GM21423 (cell line): ENCODE data around the gene ARHGAP45.
A peak's percentile ranks its signal among the peaks of the same experiment; 100 is the strongest.

Experiments used
- ATAC-seq: cut with Tn5 transposase; IDR thresholded peaks from one replicate; pipeline ENCODE4 v1.9.1; 2021; ENCODE audit warnings: mild to moderate bottlenecking, moderate library complexity; ENCODE audit not compliant: unreplicated experiment

ARHGAP45 gene

GRCh38 chr19:1053176-1054101 lies 13.5 kb upstream of the ARHGAP45 start:
- no peak for ATAC-seq

DNA sequence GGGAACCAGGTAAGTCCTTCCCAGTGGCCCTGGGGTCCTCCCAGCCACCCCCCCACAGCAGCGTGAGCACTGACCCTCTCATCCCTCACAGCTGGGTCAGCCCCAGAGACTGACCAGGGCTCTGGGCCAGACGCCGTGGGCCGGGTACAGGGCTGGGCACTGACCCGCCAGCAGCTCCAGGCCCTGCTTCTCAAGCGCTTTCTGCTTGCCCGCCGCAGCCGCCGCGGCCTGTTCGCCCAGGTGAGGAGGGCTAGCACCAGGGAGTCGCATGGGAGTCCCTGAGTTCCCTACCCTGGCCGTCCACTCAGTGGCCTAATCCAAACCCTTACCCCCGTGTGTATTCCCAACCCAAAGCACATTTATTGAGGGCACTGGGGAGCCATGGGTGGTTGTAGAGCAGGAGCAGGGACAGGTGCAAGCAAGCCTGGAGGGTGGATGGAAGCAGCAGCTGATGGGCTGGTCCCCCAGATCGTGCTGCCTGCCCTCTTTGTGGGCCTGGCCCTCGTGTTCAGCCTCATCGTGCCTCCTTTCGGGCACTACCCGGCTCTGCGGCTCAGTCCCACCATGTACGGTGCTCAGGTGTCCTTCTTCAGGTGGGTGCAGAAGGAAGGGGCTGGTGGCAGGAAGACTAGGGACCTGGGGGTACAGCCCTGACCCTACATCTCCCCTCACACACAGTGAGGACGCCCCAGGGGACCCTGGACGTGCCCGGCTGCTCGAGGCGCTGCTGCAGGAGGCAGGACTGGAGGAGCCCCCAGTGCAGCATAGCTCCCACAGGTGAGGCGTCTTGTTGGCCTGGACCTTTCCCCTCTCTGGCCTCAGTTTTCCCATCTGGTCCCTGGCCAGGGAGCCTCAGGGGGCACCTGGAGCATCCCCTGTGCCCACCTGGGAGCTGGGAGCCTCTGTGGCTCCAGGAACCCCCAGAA lies 12.6 kb upstream of the ARHGAP45 start:
- ATAC-seq = no peak

- ATAC-seq = no peak
These were observed 11.9 kb upstream of the ARHGAP45 start for GRCh38 chr19:1055028-1055425.

DNA sequence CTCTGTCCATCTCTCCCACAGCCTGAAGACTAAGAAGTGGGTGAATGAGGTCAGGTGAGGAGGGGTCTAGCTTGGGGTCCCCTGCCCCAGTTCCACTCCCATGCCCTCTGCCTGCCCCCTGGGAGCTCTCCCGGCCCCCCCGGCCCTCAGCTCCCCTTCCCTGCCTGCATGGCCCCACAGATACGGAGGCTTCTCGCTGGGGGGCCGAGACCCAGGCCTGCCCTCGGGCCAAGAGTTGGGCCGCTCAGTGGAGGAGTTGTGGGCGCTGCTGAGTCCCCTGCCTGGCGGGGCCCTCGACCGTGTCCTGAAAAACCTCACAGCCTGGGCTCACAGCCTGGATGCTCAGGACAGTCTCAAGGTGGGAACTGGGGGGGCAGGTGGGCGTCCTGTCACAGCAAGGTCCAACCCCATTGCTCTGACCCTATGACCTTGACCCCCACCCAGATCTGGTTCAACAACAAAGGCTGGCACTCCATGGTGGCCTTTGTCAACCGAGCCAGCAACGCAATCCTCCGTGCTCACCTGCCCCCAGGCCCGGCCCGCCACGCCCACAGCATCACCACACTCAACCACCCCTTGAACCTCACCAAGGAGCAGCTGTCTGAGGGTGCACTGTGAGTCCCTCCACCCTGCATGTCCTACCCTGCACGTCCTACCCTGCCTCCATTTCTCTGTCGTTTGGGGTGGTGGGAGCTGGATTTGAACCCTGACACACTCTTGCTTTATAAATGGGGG lies 10.9 kb upstream of the ARHGAP45 start:
- no peak for ATAC-seq

DNA sequence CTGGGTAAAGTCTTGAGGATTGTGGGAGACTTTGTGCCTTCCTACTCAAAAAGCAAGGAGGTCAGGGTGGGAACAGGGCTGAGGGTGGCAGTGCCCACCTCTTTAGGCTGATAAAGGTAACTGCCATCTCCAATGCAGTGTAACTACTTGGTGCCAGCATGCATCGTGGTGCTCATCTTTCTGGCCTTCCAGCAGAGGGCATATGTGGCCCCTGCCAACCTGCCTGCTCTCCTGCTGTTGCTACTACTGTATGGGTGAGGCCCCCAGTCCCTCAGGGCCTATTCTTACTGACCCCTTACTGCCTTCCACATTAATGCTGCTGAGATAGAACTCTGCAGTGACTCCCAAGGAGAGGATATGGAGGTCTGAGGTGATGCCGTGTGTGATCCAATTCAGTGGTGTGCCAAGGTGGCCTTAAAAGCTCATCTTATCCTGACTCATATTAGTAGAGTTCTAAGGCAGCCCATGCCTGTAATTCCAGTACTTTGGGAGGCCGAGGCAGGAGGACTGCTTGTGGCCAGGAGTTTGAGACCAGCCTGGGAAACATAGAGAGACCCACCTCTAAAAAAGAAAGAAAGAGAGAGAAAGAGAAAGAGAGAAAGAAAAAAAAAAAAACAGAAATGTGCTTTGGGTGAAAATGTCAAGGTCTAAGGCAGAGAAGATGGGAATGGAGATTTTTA lies 9.7 kb upstream of the ARHGAP45 start:
- no peak for ATAC-seq

- ATAC-seq = no peak
These were observed 8.9 kb upstream of the ARHGAP45 start for GRCh38 chr19:1058112-1058511.

- no peak for ATAC-seq
These were observed 6.3 kb upstream of the ARHGAP45 start for GRCh38 chr19:1060689-1061088.

GRCh38 chr19:1061987-1062386 lies 5.0 kb upstream of the ARHGAP45 start:
- ATAC-seq = no peak

- no peak for ATAC-seq
These were observed 4.5 kb upstream of the ARHGAP45 start for GRCh38 chr19:1062387-1063029.

- no peak for ATAC-seq
These were observed 3.7 kb upstream of the ARHGAP45 start for GRCh38 chr19:1063030-1063908.

GRCh38 chr19:1063909-1064660 lies 2.9 kb upstream of the ARHGAP45 start:
- ATAC-seq = no peak

- ATAC-seq = no peak
These were observed 2.0 kb upstream of the ARHGAP45 start for GRCh38 chr19:1064661-1065605.

GRCh38 chr19:1065606-1066109 lies 1.3 kb upstream of the ARHGAP45 start:
- no peak for ATAC-seq

GRCh38 chr19:1066251-1066747 lies 668 bp upstream of the ARHGAP45 start:
- ATAC-seq = no peak

- ATAC-seq = peak; percentile 26
These were observed 482 bp downstream of the ARHGAP45 start for GRCh38 chr19:1067341-1067957.
